Suppressor macrophage treated with lipopolysaccharide for 1 hour (primary cell): ENCODE measurements around the gene ZNF215.
"Not testable (repeated sequence)": the region's sequence is repeated elsewhere in the genome, so short reads cannot be mapped to it uniquely, and the experiment has no call there.

Source experiments
- DNase-seq, 3 donors: peaks; one replicate each; pipeline ENCODE4 v3.0.0-alpha.2; 2020 to 2022

ZNF215 gene

GRCh38 chr11:6926208-6927029, at the start of gene ZNF215:
ZNF215 (plus strand) TSS chr11:6926426; CDS start chr11:6932273, 5,847 bp downstream.
- DNase-seq = peak; percentile 82 to 87 (median 83)

GRCh38 chr11:6876914-6877313, 49.3 kb upstream of the ZNF215 start:
- no peak for DNase-seq

GRCh38 chr11:6882751-6883150, 43.5 kb upstream of the ZNF215 start:
- no peak for DNase-seq

- not testable (repeated sequence) for DNase-seq
Measured at GRCh38 chr11:6887711-6888110, 38.5 kb upstream of the ZNF215 start.

GRCh38 chr11:6888830-6889229, 37.4 kb upstream of the ZNF215 start:
- DNase-seq = no peak

GRCh38 chr11:6889835-6890234, 36.4 kb upstream of the ZNF215 start:
- DNase-seq = no peak

- DNase-seq = no peak
Measured at GRCh38 chr11:6892400-6892799, 33.8 kb upstream of the ZNF215 start, which contains the start of gene OR2D2. OR2D2 (minus strand) TSS chr11:6892500; CDS start chr11:6892500, 0 bp downstream.

GRCh38 chr11:6894097-6894496, 32.1 kb upstream of the ZNF215 start:
- no peak for DNase-seq

- no peak for DNase-seq
Measured at GRCh38 chr11:6895010-6895409, 31.2 kb upstream of the ZNF215 start.

GRCh38 chr11:6898911-6899310, 27.3 kb upstream of the ZNF215 start:
- DNase-seq = no peak

- no peak for DNase-seq
Measured at GRCh38 chr11:6900327-6900999, 25.8 kb upstream of the ZNF215 start.

- not testable (repeated sequence) for DNase-seq
Measured at GRCh38 chr11:6904804-6905203, 21.4 kb upstream of the ZNF215 start.

- DNase-seq = no peak
Measured at GRCh38 chr11:6911378-6911777, 14.8 kb upstream of the ZNF215 start.

- DNase-seq = no peak
Measured at GRCh38 chr11:6911948-6912347, 14.3 kb upstream of the ZNF215 start.

GRCh38 chr11:6919698-6920097, 6.5 kb upstream of the ZNF215 start:
- no peak for DNase-seq

GRCh38 chr11:6920702-6921101, 5.5 kb upstream of the ZNF215 start, which contains the start of gene OR2D3:
OR2D3 (plus strand) TSS chr11:6921002; CDS start chr11:6921002, 0 bp downstream.
- DNase-seq = no peak

- no peak for DNase-seq
Measured at GRCh38 chr11:6925007-6925577, 1.1 kb upstream of the ZNF215 start.

GRCh38 chr11:6925636-6926207, 504 bp upstream of the ZNF215 start:
- DNase-seq = no peak

GRCh38 chr11:6927030-6927617, 898 bp downstream of the ZNF215 start:
- DNase-seq = no peak

- DNase-seq = no peak
Measured at GRCh38 chr11:6928916-6929315, 2.7 kb downstream of the ZNF215 start.

GRCh38 chr11:6931146-6931713, 5.0 kb downstream of the ZNF215 start:
- no peak for DNase-seq

- DNase-seq = no peak
Measured at GRCh38 chr11:6932145-6932544, 5.9 kb downstream of the ZNF215 start.

- peak in 1 of 3 donors; percentile 3 for DNase-seq
Measured at GRCh38 chr11:6941970-6942369, 15.7 kb downstream of the ZNF215 start.
